Retina (tissue), 1 donor: ENCODE results near the gene DNAH10.
A peak's percentile ranks its signal among the peaks of the same experiment; 100 is the strongest.

Experiments
- DNase-seq: peaks from one replicate; pipeline ENCODE4 v3.0.0-alpha.2; 2016

Gene DNAH10

DNA sequence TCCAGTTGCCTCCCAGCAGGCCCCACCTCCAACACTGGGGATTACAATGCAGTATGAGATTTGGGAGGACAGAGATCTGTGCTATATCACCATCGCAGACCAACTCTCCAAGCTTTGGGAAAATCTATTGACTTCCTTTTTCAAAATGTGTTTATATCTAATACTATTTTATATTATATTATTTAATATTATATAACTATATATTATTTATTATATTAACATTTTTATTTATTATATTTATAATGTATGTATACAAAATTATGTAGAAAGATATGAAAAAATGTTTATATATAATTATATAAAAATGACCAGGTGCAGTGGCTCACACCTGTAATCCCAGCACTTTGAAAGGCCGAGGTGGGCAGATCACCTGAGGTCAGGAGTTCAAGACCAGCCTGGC, 36.4 kb downstream of the DNAH10 start:
- no peak for DNase-seq

DNA sequence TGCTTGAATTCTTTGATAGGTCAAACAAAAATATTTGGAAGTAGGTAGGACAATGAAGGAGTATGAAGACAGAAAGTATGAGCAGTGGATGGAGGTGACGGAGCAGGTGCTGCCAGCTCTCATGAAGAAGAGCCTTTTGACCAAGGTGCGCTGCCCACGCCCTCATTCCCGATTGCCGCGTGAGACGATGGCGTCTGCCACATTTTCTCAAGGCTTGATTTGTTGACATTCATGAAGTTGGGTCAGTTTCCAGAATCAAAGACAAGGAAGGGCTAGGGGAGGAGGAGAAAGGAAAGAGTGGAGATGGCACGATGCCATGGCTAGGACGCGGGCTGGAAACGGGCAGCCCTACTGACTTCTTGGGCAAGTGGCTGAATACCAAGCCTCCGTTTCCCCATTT, 37.1 kb downstream of the DNAH10 start:
- DNase-seq = no peak

DNA sequence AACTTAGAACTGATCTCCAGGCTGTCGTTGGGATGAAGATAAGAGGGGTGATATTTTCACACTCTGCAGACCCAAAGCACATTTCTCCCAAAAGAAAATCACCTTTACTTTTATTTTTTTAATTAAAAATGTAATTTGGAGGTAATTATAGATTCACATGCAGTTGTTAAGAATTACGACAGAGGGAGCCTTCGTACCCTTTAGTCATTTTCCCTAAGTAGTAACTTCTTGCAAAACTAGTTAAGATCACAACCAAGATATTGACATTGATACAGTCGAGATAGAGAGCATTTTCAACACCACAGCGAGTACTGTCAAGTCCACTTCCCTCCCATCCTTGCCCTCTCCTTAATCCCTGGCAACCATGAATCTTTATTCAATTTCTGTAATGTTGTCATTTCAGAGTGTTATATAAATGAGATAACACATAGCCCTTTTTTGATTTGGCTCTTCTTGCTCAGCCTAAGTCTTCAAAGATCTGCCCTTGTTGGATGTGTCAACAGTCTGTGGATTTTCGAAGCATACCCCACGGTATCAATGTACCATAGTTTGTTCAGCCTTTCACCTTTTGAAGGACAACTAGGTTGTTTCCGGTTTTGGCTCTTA, 39.6 kb downstream of the DNAH10 start:
- DNase-seq = no peak

DNA sequence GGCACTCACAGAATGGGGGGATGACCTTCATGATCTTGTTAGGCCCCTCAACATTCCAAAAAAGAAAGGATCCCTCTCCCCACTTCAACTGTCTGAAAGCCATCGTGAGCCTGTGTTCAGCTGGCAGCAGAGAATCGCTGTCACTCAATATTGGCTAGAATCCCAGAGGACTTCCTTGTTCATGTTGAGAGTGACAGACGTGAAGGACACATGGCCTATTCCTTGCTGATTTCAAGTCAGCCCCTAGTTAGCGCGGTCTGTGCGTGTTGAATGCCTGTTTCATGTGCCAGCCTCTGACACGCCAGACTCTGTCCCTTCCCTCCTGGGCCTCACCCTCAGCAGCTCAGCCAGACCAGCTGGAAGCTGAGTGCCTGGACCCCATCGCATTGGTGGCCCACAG, 43.1 kb downstream of the DNAH10 start:
- DNase-seq = no peak

DNA sequence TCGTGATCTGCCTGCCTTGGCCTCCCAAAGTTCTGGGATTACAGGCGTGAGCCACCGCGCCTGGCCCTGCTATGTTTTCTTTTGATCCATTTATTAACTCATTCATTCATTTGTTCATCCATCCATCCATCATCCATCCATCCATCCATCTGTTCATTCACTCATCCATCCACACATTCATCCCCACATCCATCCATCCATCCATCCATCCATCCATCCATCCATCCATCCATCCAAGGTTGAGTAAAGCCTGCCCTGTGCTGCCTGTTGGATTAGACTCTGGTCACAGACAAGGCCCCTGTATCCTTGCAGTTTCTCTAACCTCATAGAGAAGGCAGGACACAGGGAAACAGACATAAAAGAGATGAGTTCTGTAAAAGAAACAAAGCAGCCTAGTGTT, 44.9 kb downstream of the DNAH10 start:
- DNase-seq = no peak

DNA sequence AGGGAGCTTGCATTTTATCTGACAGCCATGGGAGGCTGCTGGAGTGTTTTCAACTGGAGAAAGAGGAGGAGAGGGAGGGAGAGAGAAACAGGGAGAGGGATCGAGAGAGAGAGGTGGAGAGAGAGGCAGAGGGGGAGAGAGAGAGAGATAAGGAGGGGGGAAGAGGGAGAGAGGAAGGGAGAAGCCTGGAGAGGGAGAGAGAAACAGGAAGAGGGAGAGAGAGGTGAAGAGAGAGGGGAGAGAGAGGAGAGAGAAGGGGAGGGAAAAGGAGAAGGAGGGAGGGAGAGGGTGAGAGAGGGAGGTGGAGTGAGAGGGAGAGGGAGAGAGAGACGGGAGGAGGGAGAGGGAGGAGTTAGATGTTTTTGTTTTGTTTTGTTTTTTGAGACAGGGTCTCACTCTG, 45.6 kb downstream of the DNAH10 start:
- peak; percentile 13 for DNase-seq

DNA sequence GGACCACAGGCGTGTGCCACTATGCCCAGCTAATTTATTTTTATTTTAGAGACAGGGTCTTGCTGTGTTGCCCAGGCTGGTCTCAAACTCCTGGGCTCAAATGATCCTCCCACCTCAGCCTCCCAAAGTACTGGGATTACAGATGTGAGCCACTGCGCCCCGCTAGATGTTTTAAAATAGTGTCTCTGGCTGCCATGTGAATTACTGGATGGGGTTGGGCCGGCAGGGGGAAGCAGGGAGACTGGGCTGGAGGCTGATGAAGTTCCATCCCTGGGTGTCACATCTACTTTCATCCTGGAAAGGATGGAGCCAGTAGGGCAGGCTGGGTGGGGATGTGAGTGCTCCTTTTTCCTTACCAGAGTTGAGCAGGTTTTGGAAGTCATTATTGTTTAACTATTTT, 46.1 kb downstream of the DNAH10 start:
- no peak for DNase-seq

DNA sequence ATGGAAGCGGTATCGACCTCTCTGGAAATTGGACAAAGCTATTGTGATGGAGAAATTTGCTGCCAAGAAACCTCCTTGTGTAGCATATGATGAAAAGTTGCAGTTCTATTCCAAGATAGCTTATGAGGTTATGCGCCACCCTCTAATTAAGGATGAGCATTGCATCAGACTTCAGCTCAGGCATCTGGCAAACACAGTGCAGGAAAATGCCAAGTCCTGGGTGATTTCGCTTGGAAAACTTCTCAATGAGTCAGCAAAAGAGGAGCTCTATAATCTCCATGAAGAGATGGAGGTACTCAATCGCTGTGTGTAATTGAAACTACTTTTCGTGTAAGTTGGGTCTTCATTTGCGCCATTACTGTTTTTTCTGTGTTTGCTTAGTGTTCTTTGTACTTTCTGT, 51.2 kb downstream of the DNAH10 start:
- no peak for DNase-seq

DNA sequence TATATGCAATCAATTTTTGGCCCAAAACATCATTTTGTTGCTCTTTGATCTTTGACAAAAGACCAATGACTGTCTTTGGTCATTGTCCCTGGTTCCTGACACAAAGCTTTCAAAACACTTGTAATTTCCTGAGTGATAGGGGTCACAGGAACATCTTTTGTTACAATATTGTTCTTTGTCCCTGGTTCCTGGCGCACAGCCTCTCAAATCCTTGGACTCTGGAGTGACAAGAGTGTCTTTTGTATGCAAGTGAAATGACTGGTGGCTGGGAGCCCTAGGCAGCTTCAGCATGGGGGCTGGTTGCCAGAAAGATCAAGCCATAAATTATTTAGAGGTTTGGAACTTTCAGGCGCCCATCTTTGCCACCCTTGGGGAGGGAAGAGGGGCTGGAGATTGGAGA, 53.9 kb downstream of the DNAH10 start:
- DNase-seq = no peak

DNA sequence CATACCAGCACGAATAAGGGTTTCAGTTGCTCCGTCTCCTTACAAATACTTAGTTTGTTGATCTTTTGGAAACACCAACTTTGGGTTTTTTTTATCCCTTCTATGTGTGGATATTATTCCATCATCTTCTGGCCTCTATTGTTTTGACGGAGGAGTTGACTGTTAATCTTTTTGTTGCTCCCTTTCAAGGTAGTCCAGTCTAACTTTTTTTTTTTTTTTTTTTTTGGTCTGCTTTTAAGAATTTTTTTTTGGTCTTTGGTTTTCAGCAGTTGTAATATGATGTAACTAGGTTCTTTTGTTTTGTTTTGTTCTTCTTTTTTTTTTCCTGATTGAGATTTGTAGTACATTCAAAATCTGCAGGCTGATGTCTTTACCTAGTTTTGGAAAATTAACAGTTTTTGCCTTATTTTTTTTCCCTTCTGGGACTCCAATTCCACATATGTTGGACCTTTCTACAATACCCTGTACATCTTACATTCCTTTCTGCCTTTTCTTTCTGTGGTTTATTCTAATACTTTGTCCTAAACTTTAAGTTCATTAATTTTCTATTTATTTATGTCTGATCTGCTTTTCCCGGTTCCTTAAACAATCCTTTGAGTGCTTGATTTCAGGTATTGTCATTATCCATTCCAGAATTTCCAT, 54.9 kb downstream of the DNAH10 start:
- DNase-seq = no peak

DNA sequence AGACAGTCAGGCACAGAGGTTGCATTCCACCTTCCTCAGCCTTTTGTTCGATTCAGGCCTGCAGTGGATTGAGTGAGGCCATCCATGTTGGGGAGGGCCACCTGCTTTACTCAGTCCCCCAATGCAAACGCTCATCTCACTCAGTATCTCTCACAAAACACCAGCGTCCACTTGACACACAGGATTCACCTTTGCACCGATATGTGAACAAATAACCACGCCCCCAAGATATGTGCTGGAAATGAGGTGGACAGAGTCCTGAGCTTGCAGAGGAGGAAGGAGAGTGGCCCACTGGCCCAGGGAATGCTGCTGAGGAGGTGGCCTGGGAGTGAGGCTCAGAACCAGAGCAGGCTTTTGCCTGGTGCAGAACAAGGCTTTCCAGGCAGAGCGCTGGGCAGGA, 60.7 kb downstream of the DNAH10 start:
- DNase-seq = no peak

DNA sequence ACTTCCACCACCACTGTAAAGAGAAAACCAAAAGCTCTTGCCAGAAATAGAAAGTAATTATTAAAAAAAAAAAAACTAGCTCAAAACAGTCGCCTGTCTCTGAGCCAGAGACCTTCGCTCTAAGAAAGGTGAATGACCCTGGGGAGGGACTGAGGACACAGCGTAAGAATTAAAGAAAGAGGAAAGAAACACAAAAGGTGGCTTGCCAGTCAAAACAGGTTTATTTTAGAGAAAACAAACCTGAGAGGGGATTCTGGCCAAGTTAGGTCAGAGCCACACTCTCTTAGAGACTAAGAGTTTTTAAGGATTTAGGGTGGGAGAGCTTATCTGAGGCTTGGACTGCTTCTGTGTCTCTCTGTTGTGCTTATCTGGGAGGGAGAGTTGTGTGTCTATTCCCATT, 66.0 kb downstream of the DNAH10 start:
- DNase-seq = no peak

DNA sequence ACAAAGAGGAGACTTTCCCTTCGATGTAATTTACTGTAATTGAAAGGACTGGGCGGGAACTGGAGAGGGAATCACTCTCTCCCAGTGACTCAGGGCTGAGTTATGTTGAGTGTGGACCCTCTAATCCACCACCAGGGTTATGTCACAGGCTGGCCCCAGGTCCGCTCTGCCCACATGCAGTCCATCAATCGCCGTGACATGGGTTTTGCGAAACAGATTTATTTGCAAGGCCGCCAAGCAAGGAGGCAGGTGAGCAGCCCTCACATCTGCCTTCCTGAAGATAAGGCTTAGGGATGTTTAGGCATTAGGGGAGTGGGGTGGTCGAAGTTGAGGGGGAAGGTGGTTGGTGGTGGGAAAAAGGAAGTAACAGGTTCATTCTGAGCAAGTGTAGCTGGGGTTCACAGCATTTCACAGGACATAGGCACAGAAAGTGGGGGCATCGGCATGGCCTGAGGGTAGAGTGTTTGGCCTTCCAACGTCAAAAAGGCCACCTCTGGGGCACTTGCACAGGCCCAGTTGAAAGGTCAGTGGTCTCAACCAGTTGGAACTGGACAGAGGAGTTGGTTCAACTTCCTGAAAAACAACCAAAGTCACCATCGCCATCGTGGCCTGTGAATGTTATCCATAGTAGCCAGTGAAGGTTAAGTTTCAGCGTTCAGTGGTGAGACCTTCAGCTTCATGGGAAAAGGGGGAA, 66.9 kb downstream of the DNAH10 start:
- DNase-seq = no peak

DNA sequence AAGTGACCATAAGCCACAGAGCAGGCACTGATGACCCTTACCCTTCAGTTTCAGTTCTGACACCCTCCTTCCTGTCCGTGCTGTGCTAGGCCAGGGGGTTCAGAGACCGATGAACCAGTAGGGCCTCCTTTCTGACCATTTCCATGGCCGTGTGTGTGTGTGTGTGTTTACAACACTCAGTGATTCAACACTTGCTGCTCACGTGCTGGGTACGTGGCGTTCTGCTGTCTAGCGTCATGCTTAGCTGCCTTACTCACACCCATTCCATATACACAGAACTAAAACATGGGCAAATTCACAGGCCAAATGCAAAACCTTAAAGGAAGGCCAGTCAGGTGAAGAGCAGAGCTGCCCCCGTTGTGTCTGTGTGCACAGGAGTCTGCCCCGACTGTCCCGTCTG, 67.5 kb downstream of the DNAH10 start:
- no peak for DNase-seq

DNA sequence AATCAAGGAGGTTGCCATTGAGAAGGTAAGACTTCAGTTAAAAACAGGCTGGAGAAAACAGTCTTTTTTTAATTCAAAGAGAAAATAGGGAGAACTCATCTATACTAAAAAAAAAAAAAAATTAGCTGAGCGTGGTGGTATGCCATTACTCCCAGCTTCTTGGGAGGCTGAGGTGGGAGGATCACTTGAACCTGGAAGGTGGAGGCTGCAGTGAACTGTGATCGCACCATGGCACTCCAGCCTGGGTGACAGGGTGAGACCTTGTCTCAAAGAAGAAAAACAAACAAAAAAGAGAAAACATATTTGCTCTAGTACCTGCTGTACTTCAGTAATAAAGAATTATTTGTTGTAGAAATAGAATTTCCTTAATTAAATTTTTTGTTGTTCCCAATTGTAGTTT, 68.6 kb downstream of the DNAH10 start:
- no peak for DNase-seq

DNA sequence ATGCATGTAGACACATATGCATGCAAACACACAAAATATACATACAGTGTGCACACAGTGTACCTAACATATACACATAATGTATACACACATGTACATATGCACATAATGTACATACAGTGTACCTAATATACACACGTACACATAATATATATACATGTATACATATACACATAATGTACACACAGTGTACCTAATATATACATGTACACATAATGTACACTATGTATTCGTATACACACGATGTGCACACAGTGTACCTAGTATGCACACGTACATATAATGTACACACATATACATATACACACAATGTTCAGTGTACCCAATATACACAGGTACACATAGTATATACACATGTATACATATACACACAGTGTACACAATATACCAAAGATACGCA, 70.0 kb downstream of the DNAH10 start:
- DNase-seq = no peak

DNA sequence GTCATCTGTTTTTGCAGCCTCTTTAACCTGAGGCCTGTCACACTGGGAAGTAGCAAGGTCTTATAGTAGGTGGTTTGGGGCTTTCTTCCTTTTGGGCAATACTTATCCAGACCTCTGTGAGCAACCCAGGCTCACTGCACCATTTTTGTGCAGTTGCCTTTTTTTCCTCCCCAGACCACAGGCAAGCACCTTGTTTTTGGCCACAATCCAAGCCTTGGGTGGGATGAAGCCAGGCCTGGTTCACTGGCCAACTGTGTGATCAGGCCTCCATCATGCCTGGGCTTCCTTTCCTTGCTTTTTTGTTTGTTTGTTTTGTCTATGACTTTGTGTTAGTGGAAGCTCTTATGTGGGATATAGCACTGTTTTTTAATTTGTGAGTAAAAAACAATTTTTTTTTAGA, 71.7 kb downstream of the DNAH10 start:
- no peak for DNase-seq

DNA sequence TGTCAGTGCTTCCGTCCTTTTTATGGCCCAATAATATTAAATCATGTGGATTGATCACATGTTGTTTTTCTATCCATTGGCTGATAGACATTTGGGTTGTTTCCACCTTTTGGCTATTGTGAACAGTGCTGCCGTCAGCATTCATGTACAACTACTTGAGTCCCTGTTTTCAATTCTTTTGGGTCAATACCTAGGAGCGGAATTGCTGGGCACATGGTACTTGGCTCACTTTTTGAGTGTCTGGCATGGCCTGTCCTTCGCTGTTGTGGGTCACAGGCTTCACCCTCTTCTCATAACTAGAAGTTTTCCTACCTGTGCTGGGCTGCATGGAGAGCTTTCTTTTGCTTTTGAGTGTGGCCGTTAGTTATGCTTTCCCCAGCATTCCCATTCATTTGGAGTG, 72.7 kb downstream of the DNAH10 start:
- no peak for DNase-seq

DNA sequence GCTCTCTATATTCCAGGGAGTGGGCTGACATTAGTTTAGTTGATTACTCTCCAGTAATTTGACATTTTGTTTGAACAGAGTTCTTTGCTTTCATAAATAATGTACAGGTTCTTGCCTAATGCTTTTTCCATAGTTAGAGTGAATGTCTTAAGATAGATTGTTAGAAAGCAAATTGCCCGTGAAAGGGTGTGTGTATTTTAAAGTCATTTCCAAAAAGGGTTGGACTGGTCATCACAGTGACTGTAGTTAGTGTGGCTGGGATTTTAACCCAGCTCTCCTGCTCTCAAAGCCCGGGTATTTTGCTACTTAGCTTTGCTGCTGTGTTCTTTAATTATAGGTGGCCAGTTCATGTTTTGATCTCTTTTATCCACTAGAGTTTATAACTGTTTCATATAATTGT, 74.2 kb downstream of the DNAH10 start:
- DNase-seq = no peak

DNA sequence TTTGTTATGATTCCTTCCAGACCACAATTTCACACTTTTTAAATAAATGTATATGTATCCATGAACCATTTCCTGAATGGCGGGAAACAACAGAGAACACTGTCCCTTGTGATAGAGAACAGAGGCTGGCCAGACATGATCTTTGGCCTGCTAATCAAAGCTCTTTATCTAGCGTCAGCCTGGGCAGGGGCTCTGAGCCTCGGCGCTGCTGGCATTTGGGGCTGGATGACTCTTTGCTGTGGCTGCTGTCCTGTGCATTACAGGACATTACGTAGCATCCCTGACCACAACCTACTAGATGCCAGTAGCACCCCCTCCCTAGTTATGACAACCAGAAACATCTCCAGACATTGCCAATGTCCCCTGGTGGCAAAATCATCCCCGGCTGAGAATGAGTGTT, 77.7 kb downstream of the DNAH10 start:
- no peak for DNase-seq

DNA sequence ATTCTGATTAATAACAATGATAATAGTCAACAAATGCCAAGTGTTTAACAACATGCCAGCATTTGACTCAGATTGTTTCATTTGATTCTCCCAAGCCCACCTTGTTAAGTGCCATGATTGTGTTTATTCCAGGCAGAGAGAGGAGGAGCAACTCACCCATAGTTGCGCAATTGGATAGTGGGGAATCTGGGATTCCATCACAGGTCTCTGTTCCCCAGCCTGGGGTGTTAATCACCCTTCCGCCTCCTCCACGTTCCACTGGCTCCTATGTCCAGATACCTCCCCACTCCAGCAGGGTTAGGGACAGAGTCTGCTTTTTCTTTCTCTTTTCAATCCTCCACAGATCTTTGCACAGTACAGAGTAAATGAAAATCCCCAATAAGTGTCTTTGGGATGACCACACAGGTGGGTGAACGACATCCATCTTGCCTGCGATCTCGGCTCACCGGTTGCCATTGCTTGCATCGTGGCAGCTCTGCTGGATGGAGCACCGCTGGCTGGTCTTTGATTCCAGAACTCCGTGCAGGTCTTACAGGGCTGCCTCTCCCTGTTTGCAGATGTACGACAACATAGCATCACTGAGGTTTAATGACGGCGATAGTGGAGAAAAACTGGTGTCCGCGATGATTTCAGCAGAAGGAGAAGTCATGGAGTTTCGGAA, 78.8 kb downstream of the DNAH10 start:
- DNase-seq = no peak

DNA sequence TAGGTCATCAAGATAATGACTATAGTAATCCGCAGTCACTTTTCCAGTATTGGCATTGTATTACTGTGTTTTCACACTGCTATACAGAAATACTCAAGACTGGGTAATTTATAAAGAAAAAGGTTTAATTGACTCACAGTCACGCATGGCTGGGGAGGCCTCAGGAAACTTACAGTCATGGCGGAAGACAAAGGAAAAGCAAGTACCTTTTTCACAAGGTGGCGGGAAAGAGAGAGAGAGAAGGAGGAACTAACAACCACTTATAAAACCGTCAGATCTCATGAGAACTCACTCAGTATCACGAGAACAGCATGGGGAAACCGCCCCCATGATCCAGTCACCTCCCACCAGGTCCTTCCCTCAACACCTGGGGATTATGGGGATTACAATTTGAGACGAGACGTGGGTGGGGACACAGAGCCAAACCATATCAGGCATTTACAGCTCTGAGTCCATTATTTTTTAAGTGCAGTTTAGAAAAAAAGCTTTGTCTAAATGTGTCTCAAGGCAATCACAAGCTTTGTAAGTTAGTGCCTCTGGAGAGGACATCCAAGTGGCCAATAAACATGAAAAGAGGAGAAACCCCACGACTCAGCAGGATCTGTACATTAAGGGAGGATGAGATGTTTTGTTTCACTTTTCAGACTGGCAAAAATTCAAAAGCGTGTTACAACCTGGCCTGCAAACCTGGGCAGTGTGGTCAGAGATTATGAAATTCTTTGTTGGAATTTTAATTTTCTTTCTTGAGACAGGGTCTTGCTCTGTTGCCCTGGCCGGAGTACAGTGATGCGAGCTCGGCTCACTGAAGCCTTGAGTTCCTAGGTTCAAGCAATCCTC, 82.0 kb downstream of the DNAH10 start:
- DNase-seq = no peak

DNA sequence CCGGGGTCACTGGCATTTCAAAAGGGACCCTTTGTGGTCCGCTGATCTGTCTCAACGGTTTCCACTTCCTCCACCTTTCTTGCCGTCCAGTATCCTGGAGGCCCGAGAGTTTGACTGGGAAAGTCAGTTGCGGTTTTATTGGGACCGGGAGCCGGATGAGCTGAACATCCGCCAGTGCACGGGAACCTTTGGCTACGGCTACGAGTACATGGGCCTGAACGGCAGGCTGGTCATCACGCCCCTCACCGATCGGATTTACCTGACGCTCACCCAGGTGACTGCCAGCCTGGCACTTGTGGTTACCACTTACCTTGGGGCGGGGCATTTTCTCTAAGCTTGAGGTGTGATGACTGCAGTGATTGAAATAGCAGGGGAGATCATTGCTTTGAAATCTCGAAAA, 83.8 kb downstream of the DNAH10 start:
- DNase-seq = no peak
